Activated T-helper 1 cell treated with anti-CD3 and anti-CD28 coated beads, Interleukin-2, amount 50 U/mL, for 16 hours (primary cell): Measurements from ENCODE around the gene PPP1R1A.

ENCODE experiments used
- DNase-seq, 2 donors: peaks; one replicate each; pipeline ENCODE4 v3.0.0-alpha.2; 2020; ENCODE audit warnings: low read depth in 1 of 2, low spot score in 1 of 2

Gene PPP1R1A, protein sequence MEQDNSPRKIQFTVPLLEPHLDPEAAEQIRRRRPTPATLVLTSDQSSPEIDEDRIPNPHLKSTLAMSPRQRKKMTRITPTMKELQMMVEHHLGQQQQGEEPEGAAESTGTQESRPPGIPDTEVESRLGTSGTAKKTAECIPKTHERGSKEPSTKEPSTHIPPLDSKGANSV

DNA sequence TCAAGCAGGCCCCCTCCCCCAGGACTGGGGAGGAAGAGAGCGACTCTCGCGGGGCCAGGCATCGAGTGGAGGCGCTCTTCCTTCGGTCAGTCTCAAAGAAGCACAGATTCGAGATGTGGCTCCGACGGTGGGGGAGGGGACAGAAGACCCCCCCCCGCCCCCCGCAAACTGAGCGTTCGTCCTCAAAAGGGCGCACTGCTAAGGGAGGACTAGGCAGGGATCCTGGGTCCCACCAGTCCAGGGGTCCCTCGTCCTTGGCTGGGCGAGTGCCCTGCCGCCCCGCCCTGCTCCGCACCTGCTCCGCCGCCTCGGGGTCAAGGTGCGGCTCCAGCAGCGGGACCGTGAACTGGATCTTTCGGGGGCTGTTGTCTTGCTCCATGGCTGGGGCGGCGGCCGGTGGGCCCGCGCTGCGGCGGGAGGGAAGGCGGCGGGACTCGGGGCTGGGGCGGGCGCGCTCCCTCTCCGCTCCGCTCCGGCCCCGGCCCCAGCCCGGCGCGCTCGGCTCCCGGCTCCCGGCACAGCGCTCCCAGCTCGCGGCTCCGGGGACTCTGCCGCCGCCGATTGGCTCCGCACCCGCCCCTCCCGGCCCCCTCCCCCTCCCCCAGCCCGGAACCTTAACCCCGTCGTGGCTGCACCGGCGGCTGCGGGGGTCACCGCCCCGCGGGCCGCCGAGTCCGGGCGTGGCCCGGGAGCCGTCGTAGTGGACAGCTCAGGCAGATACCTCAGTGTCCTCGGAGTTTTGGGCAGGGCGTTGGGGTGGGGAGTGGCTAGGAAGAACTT is at the start of gene PPP1R1A:
Gene PPP1R1A (minus strand): TSS at position 550 of the 780 bp plus-strand sequence. CDS start 171 bp downstream, at position 379.
- DNase-seq, result no peak

DNA sequence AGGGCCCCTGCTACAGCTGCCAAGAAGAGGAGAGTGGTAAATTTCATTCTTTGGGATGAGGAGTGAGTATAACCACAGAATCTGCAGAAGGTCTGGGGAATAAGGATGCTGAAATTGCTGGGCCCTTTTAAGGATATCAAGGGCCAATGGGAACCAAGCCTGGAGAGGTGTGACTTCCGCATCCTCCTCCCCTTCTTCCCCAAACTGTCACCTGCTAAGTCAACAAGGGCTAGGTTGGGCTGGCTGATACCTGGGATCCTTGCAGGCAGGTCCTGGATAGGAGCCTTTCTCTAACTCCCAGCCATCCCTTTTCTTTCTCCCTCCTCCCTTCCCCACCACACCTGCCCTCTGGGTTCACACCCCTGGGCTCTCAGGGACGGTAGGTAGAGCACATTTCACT is 46.3 kb upstream of the PPP1R1A start, which contains the start of gene LACRT:
Gene LACRT (minus strand): TSS at position 101 of the 400 bp plus-strand sequence. CDS start 54 bp downstream, at position 47.
- DNase-seq, result no peak

DNA sequence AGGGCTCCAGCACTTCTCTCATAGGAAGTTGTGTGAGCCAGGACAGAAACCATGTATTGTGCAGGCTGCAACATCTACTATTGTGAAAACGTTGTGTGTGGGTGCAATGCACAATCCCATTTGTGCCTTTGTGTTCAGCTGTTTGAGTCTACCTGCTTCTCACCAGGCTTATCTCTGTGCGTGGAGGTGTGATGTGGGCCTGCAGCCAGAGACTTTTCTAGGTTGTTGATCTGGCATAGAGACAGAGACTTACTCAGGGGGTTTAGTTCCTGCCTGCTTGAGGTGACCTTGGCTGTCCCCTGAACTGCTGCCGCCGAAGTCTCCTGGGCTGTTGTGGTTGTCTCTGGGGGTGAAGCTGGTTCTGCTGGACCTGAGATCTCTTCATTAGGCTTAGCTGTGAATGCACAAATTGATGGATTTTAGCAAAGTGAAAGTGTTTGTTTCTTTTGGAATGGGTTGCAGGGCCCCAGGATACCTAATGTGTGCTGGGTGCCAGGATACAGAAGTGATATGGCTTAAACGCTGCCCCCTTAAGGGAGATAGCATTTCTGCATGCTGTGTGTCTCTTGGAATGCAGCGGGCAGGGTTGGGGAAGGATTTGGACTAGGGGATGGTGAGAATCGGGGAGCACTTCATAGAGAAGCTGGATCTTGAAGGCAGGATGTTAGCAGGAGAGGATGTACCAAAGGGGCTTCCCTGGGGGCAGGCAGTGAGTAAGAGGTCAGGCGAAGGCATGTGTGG is 43.7 kb upstream of the PPP1R1A start:
- no peak for DNase-seq

DNA sequence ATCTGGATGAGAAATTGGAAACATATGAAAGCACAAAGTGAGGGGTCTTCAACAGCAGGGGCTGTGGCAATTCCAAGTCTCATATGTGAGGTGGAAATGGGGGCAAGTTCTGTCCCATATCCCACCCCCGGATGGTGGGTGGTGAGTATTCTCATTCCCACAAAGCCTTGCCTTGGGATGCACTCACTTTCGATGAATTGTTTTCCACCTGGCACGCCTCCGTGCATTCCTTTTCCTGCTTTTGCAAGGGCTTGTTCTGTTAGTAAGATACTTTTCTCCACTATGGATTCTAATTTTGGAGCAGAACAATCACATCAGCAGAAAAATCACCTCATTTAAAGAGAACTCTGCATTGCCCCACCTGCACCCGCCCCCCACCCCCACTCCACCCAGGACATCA is 43.1 kb upstream of the PPP1R1A start:
- no peak for DNase-seq

DNA sequence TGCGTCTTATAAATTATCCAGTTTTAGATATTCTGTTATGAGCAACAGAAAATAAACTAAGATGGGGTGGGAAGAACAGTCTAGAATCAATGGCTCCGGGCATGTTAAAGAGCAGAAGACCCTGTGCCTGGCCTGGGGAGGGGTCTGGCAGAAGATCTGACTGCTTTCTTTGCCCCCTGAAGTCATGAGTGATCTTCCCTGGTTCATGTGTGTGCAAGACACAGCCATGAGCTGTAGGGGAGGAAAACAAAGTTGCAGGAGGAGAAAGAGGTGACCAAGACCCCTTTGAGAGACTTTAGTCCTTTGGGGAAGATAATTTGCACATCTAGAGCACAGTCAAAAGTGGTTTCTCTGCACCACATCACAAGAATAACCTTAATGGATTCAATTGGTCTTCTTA is 41.5 kb upstream of the PPP1R1A start:
- DNase-seq, result no peak

DNA sequence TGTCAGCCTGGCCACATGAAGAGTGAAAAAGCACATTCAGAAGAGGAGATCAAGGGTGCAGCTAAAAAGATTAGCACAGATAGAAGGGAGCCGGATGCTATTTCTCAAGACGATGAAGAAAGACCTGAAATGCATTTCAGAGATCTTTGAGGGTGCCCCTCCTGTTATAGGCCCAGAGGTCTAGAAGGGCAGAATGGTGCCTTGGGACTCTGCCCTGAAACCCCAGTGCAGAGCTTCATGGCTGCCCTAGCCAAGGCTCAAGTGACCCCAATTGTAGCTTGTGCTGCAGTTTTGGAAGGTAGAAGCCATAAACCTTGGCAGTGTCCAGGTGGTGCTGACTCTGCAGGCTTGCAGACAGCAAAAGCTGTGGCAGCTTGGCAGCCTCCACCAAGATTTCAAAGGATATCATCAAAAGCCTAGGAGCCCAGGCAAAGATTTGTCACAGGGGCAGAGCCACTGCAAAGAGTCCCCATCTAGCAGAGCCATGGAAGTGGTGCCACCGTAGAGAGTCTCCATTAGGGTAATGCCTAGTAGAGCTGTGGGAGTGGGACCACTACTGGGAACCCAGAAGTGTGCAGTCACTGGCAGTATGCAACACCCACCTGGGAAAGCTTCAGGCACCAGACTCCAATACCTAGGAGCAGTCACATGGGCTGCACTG is 39.9 kb upstream of the PPP1R1A start:
- no peak for DNase-seq

DNA sequence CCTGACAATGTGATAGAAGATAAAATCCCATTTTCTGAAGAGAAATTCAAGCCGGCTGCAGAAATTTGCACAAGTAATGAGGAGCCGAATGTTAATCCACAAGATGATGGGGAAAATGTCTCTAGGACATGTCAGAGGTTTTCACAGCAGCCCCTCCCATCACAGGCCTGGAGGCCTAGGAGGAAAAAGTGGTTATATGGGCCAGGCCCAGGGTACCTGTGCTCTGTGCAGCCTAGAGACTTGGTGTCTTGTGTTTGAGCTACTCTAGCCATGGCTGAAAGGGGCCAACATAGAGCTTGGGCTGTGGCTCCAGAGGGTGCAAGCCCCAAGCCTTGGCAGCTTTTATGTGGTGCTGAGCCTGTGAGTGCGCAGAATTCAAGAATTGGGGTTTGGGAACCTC is 38.8 kb upstream of the PPP1R1A start:
- no peak for DNase-seq

DNA sequence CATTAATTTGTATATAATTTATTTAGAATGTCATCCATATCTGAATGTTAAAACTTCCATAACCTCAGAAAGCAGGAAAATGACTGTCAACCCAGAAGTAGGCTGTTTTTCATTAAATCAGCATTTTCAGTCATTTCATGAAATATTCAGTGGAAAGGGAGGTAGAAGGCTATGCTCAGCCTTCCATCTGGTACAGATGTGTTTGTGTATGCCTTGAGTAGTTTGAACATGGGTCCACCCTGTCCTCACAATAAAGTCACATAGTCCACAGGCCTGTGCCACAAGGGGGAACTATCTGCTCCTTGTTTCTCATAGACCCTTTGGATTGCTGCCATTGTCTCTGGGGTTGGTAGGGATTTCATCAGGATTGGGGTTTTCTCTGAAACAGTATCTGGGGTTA is 37.1 kb upstream of the PPP1R1A start:
- DNase-seq, result no peak

DNA sequence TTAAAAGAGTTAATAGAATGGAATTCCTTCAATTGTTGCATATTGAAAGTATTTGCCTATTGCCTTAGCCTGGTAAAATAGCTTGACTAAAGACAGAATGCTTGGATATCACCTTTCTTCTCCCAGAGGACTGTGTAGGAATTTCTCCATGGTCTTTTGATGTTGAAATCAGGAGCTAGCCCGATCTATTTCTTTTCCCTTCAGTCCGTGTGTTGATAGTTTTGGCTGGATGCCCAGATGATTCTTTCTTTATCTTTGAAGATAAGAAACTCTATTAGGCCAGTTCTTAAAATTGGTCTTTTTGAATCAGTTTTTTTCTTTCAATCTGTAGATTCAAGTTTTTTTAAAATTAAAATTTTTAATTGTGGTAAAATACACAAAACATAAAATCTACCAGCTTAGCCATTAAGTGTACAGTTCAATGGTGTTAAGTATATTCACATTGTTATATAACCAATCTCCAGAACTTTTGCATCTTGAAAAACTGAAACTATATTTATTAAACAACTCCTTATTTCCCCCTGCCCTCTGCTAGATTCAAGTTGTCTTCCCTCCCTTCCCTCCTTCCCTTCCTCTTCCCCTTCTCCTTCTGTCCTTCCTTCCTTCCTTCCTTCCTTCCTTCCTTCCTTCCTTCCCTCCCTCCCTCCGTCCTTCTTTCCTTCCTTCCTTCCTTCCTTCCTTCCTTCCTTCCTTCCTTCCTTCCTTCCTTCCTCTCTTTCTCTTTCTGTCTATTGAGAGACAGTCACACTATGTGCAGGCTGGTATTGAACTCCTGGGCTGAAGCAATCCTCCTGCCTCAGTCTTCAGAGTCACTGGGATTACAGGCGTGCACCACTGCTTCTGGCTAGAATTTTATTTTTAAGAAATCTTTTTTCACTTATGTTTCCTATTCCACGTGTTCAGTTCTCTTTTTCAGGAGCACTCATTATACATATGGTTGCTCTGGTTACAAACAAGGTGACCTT is 36.1 kb upstream of the PPP1R1A start:
- DNase-seq, result no peak

DNA sequence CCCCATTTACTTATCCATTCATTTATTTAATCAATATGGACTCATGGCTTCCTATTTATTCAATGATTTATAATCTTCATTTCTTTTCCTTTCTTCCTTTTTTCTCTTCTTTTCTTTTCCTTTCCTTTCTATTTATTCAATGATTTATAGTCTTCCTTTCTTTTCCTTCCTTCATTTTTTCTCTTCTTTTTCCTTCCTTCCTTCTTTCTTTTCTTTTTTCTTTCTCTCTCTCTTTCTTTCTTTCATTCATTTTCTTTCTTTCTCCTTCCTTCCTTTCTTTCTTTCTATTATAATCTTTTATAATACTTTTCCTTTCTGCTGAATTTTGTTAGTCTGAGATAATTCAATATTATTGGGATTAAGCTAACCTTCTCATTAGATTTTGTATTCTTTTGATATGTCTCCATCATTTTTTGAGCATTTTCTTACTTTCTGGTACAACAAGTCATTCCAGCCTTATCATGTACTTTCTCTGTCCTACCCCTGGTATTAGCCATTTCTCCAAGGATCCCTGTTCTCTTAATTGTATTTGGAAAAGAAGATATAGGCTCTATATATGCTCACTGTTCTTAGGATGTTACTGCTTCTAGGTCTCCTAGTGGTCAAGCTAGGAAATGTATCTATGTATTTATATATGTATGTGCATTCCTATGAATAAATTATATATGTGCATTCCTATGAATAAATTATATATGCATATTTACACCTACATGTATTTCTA is 34.2 kb upstream of the PPP1R1A start:
- DNase-seq, result no peak

DNA sequence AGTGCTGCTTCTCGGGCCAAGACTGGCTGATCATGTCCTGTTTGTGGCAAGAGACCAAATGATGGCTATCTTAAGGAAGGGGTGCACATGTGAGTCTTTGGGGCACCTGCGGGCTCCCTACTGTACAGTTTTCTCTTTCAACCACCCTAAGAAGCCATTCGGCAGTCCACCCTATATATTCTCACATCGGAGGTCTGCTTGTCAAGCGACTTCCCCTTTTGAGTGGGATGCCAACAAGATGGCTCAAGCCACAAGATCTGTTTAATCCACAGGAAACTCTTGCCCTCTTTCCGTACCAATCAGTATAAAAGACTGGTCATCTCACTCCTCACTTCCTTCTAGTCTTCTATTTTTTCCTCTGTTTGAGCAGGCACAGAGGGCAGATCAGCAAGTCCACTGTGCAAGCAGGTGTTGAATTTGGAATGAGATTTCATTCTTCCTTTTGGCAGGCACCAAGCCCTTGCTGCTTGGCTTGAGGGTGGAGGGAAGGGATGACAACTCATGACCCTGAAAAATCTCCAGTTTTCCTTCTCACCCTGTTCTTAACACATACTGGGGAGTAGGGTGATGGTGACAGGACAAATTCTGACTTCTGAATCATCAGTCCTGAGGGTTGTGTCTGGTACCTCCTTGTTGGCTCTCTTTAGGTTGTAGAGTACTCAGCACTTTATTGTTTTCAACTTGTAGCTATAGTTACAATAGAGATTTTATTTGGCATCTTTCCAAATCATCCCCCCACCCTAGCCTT is 28.6 kb upstream of the PPP1R1A start:
- no peak for DNase-seq

DNA sequence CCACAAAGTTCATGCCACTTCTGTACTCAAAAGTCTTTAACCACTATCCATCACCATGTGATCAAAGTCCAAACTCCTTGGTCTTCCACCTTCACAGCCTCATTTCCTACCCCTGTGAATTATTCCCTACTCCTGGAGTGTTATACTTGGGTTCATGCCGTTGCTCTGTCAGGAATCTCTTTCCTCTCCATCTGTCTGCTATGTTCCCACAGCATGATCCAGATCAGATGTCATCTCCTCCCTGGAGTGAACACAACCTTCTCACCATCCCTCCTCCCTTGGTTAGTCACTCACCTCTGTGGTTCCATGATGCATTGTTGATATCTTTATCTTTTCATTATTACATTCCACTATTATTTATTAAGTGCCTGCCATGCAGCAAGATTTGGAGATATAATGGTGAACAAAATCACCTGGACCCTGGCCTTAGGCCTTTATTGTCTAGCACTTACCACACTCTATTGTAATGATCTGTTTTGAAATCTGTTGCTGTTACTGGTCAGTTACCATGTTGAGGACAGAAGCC is 23.8 kb upstream of the PPP1R1A start:
- DNase-seq, result no peak

DNA sequence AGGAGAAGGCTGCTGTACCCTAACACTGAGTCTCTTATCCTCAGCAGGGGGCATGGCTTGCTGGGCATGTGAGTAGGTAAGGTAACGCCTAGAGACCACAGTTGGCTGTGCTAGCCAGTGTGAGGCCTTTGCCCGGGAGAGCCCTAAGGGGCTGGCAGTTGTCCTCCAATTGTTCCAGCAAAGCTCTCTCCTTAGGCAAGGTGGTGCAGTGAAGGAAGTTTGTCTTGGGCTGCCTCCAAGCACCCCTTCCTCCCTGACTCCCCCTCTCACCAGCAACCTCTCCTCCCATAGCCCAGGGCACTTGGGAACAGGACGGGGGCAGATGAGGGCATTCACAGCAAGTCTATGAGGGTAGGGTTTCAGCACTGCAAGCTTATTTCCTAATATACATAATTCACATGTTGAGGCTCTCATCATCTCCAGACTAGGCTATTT is 23.3 kb upstream of the PPP1R1A start:
- no peak for DNase-seq

DNA sequence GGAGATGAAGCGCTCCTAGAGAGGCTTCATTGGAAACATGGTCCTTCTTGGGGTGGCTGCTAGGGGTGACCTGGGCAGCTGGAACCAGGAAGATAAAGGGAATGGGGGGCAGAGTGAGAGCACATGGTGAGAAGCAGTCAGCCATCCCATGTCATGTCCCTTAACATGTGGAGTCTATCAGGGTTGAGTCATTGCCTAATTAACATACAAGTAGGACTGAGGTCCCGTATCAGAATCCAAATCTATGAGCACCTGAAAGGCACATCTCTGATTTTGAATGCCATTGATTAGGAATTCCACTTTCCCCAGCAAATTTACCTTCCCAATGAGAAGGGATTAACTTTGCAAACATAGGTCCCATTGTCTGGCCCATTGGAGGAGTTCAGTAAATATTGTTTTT is 20.3 kb upstream of the PPP1R1A start:
- no peak for DNase-seq

DNA sequence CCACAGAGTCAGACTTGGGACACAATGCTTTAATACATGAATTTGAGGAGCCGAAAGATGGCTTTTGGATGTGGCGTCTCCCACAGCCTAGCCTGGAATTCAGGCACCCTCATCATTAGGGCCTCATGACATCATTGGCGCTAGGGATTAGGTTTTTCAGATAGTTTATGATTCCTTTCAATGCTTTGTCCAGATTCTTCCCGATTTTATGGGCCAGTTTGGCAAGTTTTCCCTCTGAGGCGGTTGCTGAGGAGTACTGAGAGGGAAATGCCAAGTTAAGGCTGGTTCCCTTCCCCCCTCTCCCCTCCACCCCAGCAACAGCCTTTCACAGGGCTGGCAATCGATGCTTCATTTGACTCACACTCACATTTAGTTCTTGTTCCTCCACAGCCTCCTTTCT is 19.7 kb upstream of the PPP1R1A start:
- no peak for DNase-seq

DNA sequence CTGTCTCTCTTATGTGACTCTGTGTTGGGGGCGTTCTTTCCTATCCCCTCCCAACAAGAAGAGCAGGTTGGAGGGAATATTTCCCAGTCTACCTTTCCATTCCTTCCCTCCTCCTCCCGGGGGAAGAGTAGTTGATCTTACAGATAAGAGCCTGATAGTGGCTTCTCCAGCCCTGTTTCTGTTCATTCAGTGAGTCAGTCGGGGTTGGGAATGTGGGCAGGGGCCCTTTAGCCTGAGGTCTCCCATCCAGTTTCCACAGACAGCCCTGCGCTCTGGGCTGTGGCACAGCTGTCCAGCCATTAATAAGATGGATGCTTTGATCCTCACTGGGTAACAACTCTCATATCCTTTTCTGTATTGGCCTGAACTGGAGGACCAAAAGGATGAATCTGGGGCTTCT is 18.1 kb upstream of the PPP1R1A start:
- DNase-seq, result no peak

DNA sequence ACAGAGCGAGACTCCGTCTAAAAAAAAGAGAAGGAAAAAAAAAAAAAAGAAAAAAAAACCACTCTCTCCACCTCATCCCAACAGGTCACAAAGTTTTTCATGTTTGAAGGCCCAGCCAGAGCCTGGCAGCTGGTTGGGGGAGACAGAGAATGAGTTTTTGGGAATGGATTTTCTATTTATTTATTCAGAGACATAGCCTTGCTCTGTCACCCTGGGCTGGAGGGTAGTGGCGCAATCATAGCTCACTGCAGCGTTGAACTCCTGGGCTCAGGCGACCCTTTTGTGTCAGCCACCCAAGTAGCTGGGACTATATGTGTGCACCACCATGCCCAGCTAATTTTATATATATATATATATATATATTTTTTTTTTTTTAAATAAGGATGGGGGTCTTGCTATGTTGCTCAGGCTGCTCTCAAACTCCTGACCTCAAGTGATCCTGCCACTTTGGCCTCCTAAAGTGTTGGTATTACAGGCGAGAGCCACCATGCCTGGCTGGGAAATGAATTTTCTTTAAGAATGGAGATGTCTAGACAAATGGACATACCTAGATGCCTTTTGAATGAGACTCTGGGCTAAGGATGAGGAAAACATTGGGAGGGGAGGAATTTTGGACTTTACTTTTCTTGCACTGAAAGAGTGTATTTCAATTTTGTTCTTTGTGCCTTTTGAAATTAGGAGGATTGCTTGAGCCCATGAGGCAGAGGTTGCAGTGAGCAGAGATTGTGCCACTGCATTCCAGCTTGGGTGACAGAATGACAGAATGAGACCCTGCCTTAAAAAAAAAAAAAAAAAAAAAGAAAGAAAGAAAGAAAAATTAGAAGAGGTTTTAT is 16.9 kb upstream of the PPP1R1A start:
- DNase-seq, result no peak

DNA sequence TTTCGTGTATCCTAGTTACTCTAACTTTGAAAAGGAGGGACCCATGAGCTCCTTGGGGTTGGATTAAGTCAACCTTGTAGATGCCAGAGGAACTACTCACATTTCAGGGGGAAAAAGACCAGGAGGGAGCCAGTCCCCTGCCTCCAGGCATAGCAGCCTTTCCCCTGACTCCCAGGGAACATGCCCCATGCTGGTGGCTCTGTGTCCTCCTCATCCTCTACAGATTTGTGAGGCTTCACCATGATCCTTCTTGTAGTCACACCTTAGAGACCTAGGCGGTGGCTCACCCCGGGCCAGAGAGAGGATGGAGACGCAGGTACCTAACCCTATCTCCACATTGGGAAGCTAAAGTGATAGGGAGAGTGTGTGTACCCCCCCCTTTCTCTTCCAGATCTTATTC is 16.0 kb upstream of the PPP1R1A start:
- no peak for DNase-seq
